Upper lobe of left lung (tissue), 6 donors: ENCODE measurements around the gene COL23A1. TPM values are rescaled to one million over a fixed set of nuclear protein-coding genes. Genes with fewer than 3 reads are reported as not detected.

ENCODE experiments used
- ATAC-seq, 2 donors: fragments of 200-7000 bp; cut with Tn5 transposase; one replicate each; pipeline ENCODE4 v1.9.1; 2022; ENCODE audit warnings: mild to moderate bottlenecking in 2 of 2, moderate library complexity in 2 of 2; ENCODE audit not compliant: low FRiP score in 2 of 2
- DNase-seq, 2 donors: peaks; one replicate each; pipeline ENCODE4 v3.0.0-alpha.2; 2019 to 2020
- H3K27ac ChIP-seq, 4 donors: fragments of 200-600 bp; sonication (generic); one replicate each; pipeline ENCODE4 v1.5.1; 2016 to 2019
- H3K27me3 ChIP-seq, 4 donors: fragments of 200-600 bp; sonication (generic); one replicate each; pipeline ENCODE4 v1.5.1; 2017 to 2019
- H3K36me3 ChIP-seq, 4 donors: fragments of 200-600 bp; sonication (generic); one replicate each; pipeline ENCODE4 v1.5.1; 2016 to 2019
- H3K4me1 ChIP-seq, 4 donors: fragments of 200-600 bp; sonication (generic); one replicate each; pipeline ENCODE4 v1.5.1; 2018 to 2019
- H3K4me3 ChIP-seq, 4 donors: fragments of 200-600 bp; sonication (generic); one replicate each; pipeline ENCODE4 v1.5.1; 2017 to 2019; ENCODE audit warnings: mild to moderate bottlenecking in 2 of 4, moderate library complexity in 1 of 4
- H3K9me3 ChIP-seq, 4 donors: fragments of 200-600 bp; sonication (generic); one replicate each; pipeline ENCODE4 v1.5.1; 2018 to 2019
- CTCF ChIP-seq, 6 experiments: fragments of 450-650 bp in 4 of 6; fragments of 200-600 bp in 2 of 6; sonication (generic) in 2 of 6; IDR thresholded peaks; one replicate each; pipeline ENCODE4 v1.5.1; 2016 to 2019; ENCODE audit warnings: antibody characterized with exemption in 6 of 6
- EP300 ChIP-seq, 4 donors: sonication (generic); formaldehyde crosslinking; IDR thresholded peaks; one replicate each; pipeline ENCODE4 v1.5.1; 2017; ENCODE audit warnings: antibody characterized with exemption in 4 of 4, control low read depth in 2 of 4
- POLR2A ChIP-seq, 4 donors: fragments of 450-650 bp; IDR thresholded peaks; one replicate each; pipeline ENCODE4 v1.5.1; 2016 to 2017; ENCODE audit warnings: antibody characterized with exemption in 4 of 4, mild to moderate bottlenecking in 2 of 4
- POLR2AphosphoS5 ChIP-seq, 2 donors: sonication (generic); formaldehyde crosslinking; IDR thresholded peaks; one replicate each; pipeline ENCODE4 v1.5.1; 2017; ENCODE audit warnings: antibody characterized with exemption in 2 of 2
- whole genome bisulfite sequencing, 2 donors: methylation state at CpG; one replicate each; pipeline ENCODE4 v1.1.5; 2017 to 2018; 5-methylcytosine and 5-hydroxymethylcytosine counted together
- total RNA-seq, 6 donors: library from RNA; depleted of rRNA in 4 of 6; stranded (reverse); fragments of >200 nt in 4 of 6; gene quantifications; one replicate each; pipeline versions ENCODE4 v1.1.0 to v1.2.1, GENCODE V29; 2016 to 2021
- donor health status: DM: no; HTN: no; CAD: no; lungs with moderate emphysema.
- donor health status: DM: no; HTN: yes; CAD: no; lungs with severe emphysema.

COL23A1 gene
- total RNA-seq, 6 donors from 2014 or later = 0.61 to 3.1 (median 1.5) TPM

- H3K36me3 ChIP-seq = no peaks in the 10 kb centered on the region
- peak in 1 of 2 donors; percentile 18 for DNase-seq
- no peak for ATAC-seq
Observed at GRCh38 chr5:178453224-178453623, 137.0 kb downstream of the COL23A1 start.

GRCh38 chr5:178450121-178451028, 139.8 kb downstream of the COL23A1 start:
- 53 to 64% methylated on average over 19 of the region's 19 CpGs for WGBS, 2 donors
- H3K9me3 ChIP-seq = no peaks in the 10 kb centered on the region
- peak in 1 of 2 donors; percentile 38 for DNase-seq
- H3K36me3 ChIP-seq = no peaks in the 10 kb centered on the region
- H3K4me3 ChIP-seq = no peak overlapping the region
- ATAC-seq = no peak
- TF ChIP-seq EP300 (IDR thresholded peaks at IDR 0.05) = no peak
- no peak for TF ChIP-seq POLR2AphosphoS5 (IDR thresholded peaks at IDR 0.05)
- no peak for TF ChIP-seq CTCF (IDR thresholded peaks at IDR 0.05)
- TF ChIP-seq POLR2A (IDR thresholded peaks at IDR 0.05) = no peak
- H3K27me3 ChIP-seq = no peaks in the 10 kb centered on the region
- H3K27ac ChIP-seq = no peak overlapping the region
- no peaks in the 10 kb centered on the region for H3K4me1 ChIP-seq

More at GRCh38 chr5:178453224-178453623, 137.0 kb downstream of the COL23A1 start:
- no peak overlapping the region for H3K4me3 ChIP-seq
- no peaks in the 10 kb centered on the region for H3K4me1 ChIP-seq
- TF ChIP-seq CTCF (IDR thresholded peaks at IDR 0.05) = no peak
- no peak for TF ChIP-seq POLR2AphosphoS5 (IDR thresholded peaks at IDR 0.05)
- TF ChIP-seq EP300 (IDR thresholded peaks at IDR 0.05) = no peak
- TF ChIP-seq POLR2A (IDR thresholded peaks at IDR 0.05) = no peak
- WGBS, 2 donors = 40 to 60% methylated on average over 3 to 4 of the region's 4 CpGs
- H3K27ac ChIP-seq = no peak overlapping the region
- H3K9me3 ChIP-seq = no peaks in the 10 kb centered on the region
- no peaks in the 10 kb centered on the region for H3K27me3 ChIP-seq

- Histone ChIP-seq H3K27ac (no peak overlapping the region), H3K36me3 (no peaks in the 10 kb centered on the region), H3K9me3 (no peaks in the 10 kb centered on the region), H3K4me3 (no peak overlapping the region), H3K4me1 (no peaks in the 10 kb centered on the region), H3K27me3 (no peaks in the 10 kb centered on the region)
- TF ChIP-seq CTCF (IDR thresholded peaks at IDR 0.05) (no peak), POLR2AphosphoS5 (IDR thresholded peaks at IDR 0.05) (no peak)
- 62 to 65% methylated on average over 20 to 23 of the region's 23 CpGs for WGBS, 2 donors
- ATAC-seq = no peak
- DNase-seq = peak in 1 of 2 donors; percentile 22
Observed at GRCh38 chr5:178449163-178450070, 140.8 kb downstream of the COL23A1 start.

- Histone ChIP-seq H3K27me3 (no peaks in the 10 kb centered on the region), H3K27ac (no peak overlapping the region), H3K4me1 (no peaks in the 10 kb centered on the region), H3K36me3 (no peaks in the 10 kb centered on the region), H3K4me3 (no peak overlapping the region), H3K9me3 (no peaks in the 10 kb centered on the region)
- DNase-seq = no peak
- no peak for ATAC-seq
- 59 to 70% methylated on average over 2 of the region's 2 CpGs for WGBS, 2 donors
- TF ChIP-seq EP300 (IDR thresholded peaks at IDR 0.05) = no peak
- TF ChIP-seq POLR2AphosphoS5 (IDR thresholded peaks at IDR 0.05) = no peak
- TF ChIP-seq POLR2A (IDR thresholded peaks at IDR 0.05) = no peak
- no peak for TF ChIP-seq CTCF (IDR thresholded peaks at IDR 0.05)
Observed at GRCh38 chr5:178445534-178445933, 144.7 kb downstream of the COL23A1 start.
